ENCODE data around the gene NT5C2.

DNA sequence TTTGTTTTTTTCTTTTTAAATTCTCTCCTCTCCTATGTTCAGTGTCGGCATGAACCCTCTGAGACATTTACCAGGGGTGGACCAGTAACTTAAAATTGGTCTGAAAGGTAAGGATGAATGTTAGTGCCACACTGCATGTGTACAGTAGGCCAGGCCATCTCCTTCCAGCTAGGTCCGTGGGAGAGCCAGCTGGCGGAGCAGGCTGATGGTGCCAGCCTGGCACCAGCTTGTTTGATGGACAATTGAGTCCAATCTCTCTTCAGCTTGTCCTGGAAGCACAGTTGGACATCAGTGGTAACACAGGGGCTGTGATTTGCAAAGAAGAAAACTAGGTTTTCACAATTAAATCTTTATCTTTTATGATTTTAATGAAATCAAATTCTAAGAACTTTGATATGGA lies 138.5 kb downstream of the NT5C2 start:
- TF ChIP-seq POLR2A (IDR thresholded peaks at IDR 0.05): no peak
- no peak for TF ChIP-seq CTCF (IDR thresholded peaks at IDR 0.05 in 8 of 11, conservative IDR thresholded peaks at IDR 0.05 in 3 of 11)
